Measurements from ENCODE around the gene MBD3L4.
"Not testable (repeated sequence)": the region's sequence is repeated elsewhere in the genome, so short reads cannot be mapped to it uniquely, and the experiment has no call there.

MBD3L4 gene

DNA sequence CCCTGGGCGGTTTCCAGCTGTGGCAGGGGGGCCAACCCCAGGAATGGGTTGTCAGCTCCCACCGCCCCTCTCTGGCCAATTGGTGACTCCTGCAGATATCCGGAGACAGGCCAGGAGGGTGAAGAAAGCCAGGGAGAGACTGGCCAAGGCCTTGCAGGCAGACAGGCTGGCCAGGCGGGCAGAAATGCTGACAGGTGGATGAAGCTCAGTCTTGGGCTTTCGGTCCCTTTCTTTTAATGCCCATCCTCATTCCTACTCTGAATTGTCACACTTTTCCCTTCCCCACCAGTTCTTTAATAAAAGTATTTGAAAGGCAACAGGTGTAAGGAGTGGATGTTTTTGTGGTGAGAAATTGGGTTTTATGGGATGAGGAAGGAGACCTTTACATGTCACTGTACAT is 11.4 kb upstream of the MBD3L4 start:
- H3K27ac ChIP-seq (ENCODE audit: low read depth, low read length); H4K20me1 ChIP-seq (ENCODE audit: control insufficient read depth, insufficient read depth, low read depth, low read length); H3F3A ChIP-seq (ENCODE audit: control insufficient read depth, insufficient read depth); H3K4me3 ChIP-seq (ENCODE audit: low read length); H3K36me3 ChIP-seq (ENCODE audit: control insufficient read depth, low read length); H3K4me2 ChIP-seq (ENCODE audit: low read length); H3K79me2 ChIP-seq (ENCODE audit: control insufficient read depth, low read length); H3K9me3 ChIP-seq (ENCODE audit: control insufficient read depth, insufficient read depth, low read length); H3K4me1 ChIP-seq (ENCODE audit: control insufficient read depth, low read length); H3K27me3 ChIP-seq (ENCODE audit: control insufficient read depth, low read length); H3K9me2 ChIP-seq (replicated peaks; ENCODE audit: control insufficient read depth, low read length): not testable (repeated sequence)

GRCh38 chr19:7049021-7049420 is 9.0 kb upstream of the MBD3L4 start, which contains the start of gene MBD3L2:
MBD3L2 (plus strand) TSS chr19:7049321; CDS start chr19:7049374, 53 bp downstream.
- not testable (repeated sequence) for H3K4me1 ChIP-seq (ENCODE audit: control insufficient read depth, low read length); H3K4me3 ChIP-seq (ENCODE audit: low read length); H3F3A ChIP-seq (ENCODE audit: control insufficient read depth, insufficient read depth); H3K79me2 ChIP-seq (ENCODE audit: control insufficient read depth, low read length); H4K20me1 ChIP-seq (ENCODE audit: control insufficient read depth, insufficient read depth, low read depth, low read length); H3K27me3 ChIP-seq (ENCODE audit: control insufficient read depth, low read length); H3K9me3 ChIP-seq (ENCODE audit: control insufficient read depth, insufficient read depth, low read length); H3K36me3 ChIP-seq (ENCODE audit: control insufficient read depth, low read length); H3K4me2 ChIP-seq (ENCODE audit: low read length); H3K27ac ChIP-seq (ENCODE audit: low read depth, low read length); H3K9me2 ChIP-seq (replicated peaks; ENCODE audit: control insufficient read depth, low read length)

DNA sequence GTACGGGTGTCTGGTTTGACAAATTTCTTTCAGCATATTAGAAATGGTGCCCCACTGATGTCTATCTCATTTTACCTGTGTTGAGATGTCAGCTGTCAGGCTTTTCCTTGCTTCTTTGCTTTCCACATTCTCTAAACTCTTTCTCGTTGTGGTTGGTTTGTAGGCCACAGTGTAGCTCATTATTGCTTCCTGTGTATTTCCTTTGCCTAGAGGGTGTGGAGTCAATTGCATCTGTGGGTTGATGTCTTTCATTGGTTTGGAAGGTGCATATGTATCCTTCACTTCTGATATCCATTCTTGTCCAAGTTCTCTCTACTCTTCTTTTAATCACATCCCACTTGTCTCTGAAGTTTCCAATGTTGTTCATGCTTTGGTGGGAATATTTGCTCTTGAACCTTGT is 1.6 kb upstream of the MBD3L4 start:
- H3K4me3 ChIP-seq (ENCODE audit: low read length); H3K4me2 ChIP-seq (ENCODE audit: low read length); H4K20me1 ChIP-seq (ENCODE audit: control insufficient read depth, insufficient read depth, low read depth, low read length); H3K27me3 ChIP-seq (ENCODE audit: control insufficient read depth, low read length); H3K36me3 ChIP-seq (ENCODE audit: control insufficient read depth, low read length); H3F3A ChIP-seq (ENCODE audit: control insufficient read depth, insufficient read depth); H3K4me1 ChIP-seq (ENCODE audit: control insufficient read depth, low read length); H3K9me2 ChIP-seq (replicated peaks; ENCODE audit: control insufficient read depth, low read length); H3K79me2 ChIP-seq (ENCODE audit: control insufficient read depth, low read length); H3K27ac ChIP-seq (ENCODE audit: low read depth, low read length); H3K9me3 ChIP-seq (ENCODE audit: control insufficient read depth, insufficient read depth, low read length): not testable (repeated sequence)

- H3K27me3 ChIP-seq (ENCODE audit: control insufficient read depth, low read length); H3K9me2 ChIP-seq (replicated peaks; ENCODE audit: control insufficient read depth, low read length); H3K4me3 ChIP-seq (ENCODE audit: low read length); H3K4me1 ChIP-seq (ENCODE audit: control insufficient read depth, low read length); H3K9me3 ChIP-seq (ENCODE audit: control insufficient read depth, insufficient read depth, low read length); H3K36me3 ChIP-seq (ENCODE audit: control insufficient read depth, low read length); H3K4me2 ChIP-seq (ENCODE audit: low read length); H3K79me2 ChIP-seq (ENCODE audit: control insufficient read depth, low read length); H4K20me1 ChIP-seq (ENCODE audit: control insufficient read depth, insufficient read depth, low read depth, low read length); H3F3A ChIP-seq (ENCODE audit: control insufficient read depth, insufficient read depth); H3K27ac ChIP-seq (ENCODE audit: low read depth, low read length): not testable (repeated sequence)
These were observed 9.7 kb downstream of the MBD3L4 start, which contains the start of gene MBD3L5 for GRCh38 chr19:7030278-7030677. MBD3L5 (plus strand) TSS chr19:7030578; CDS start chr19:7030612, 34 bp downstream.

DNA sequence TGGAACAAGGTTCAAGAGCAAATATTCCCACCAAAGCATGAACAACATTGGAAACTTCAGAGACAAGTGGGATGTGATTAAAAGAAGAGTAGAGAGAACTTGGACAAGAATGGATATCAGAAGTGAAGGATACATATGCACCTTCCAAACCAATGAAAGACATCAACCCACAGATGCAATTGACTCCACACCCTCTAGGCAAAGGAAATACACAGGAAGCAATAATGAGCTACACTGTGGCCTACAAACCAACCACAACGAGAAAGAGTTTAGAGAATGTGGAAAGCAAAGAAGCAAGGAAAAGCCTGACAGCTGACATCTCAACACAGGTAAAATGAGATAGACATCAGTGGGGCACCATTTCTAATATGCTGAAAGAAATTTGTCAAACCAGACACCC is 11.2 kb downstream of the MBD3L4 start:
- not testable (repeated sequence) for H3K4me3 ChIP-seq (ENCODE audit: low read length); H3K27me3 ChIP-seq (ENCODE audit: control insufficient read depth, low read length); H3K9me2 ChIP-seq (replicated peaks; ENCODE audit: control insufficient read depth, low read length); H3F3A ChIP-seq (ENCODE audit: control insufficient read depth, insufficient read depth); H4K20me1 ChIP-seq (ENCODE audit: control insufficient read depth, insufficient read depth, low read depth, low read length); H3K36me3 ChIP-seq (ENCODE audit: control insufficient read depth, low read length); H3K27ac ChIP-seq (ENCODE audit: low read depth, low read length); H3K9me3 ChIP-seq (ENCODE audit: control insufficient read depth, insufficient read depth, low read length); H3K4me2 ChIP-seq (ENCODE audit: low read length); H3K79me2 ChIP-seq (ENCODE audit: control insufficient read depth, low read length); H3K4me1 ChIP-seq (ENCODE audit: control insufficient read depth, low read length)

- H3K27ac ChIP-seq (ENCODE audit: low read depth, low read length); H3K79me2 ChIP-seq (ENCODE audit: control insufficient read depth, low read length): not testable (repeated sequence)
These were observed 18.6 kb downstream of the MBD3L4 start, which contains the start of gene MBD3L2B for GRCh38 chr19:7021331-7021730. MBD3L2B (minus strand) TSS chr19:7021431; CDS start chr19:7021397, 34 bp downstream.

More at GRCh38 chr19:7021331-7021730, 18.6 kb downstream of the MBD3L4 start, which contains the start of gene MBD3L2B:
- H3K4me2 ChIP-seq (ENCODE audit: low read length); H3K4me1 ChIP-seq (ENCODE audit: control insufficient read depth, low read length); H3F3A ChIP-seq (ENCODE audit: control insufficient read depth, insufficient read depth); H3K36me3 ChIP-seq (ENCODE audit: control insufficient read depth, low read length); H3K9me2 ChIP-seq (replicated peaks; ENCODE audit: control insufficient read depth, low read length); H3K9me3 ChIP-seq (ENCODE audit: control insufficient read depth, insufficient read depth, low read length); H3K4me3 ChIP-seq (ENCODE audit: low read length); H3K27me3 ChIP-seq (ENCODE audit: control insufficient read depth, low read length); H4K20me1 ChIP-seq (ENCODE audit: control insufficient read depth, insufficient read depth, low read depth, low read length): not testable (repeated sequence)
